SK-N-SH (cell line): Measurements from ENCODE around the gene MACROD1.

Source experiments
- EP300 ChIP-seq, 2 experiments: IDR thresholded peaks; 2 replicates each; pipeline versions ENCODE4 v1.4.0 to v1.6.1; 2012; ENCODE audit warnings: borderline replicate concordance in 1 of 2, low read depth in 1 of 2, low read length in 1 of 2
- FOSL2 ChIP-seq: IDR thresholded peaks from 2 replicates; pipeline ENCODE4 v1.4.0; 2012; ENCODE audit warnings: low read depth, mild to moderate bottlenecking, moderate library complexity, borderline replicate concordance
- GABPA ChIP-seq: IDR thresholded peaks from 2 replicates; pipeline ENCODE4 v1.4.0; 2012; ENCODE audit warnings: low read depth, mild to moderate bottlenecking
- RAD21 ChIP-seq: IDR thresholded peaks from 2 replicates; pipeline ENCODE4 v1.6.1; 2012; ENCODE audit warnings: mild to moderate bottlenecking, low read length
- RCOR1 ChIP-seq: fragments of 150-350 bp; IDR thresholded peaks from 2 replicates; pipeline ENCODE4 v1.6.1; 2017; ENCODE audit warnings: antibody characterized with exemption, low read length
- TF ChIP-seq, protein P1 (sequence below): IDR thresholded peaks from 2 replicates; pipeline ENCODE4; 2012
- TF ChIP-seq, protein P2 (sequence below): fragments of 200-600 bp; sonication (generic); IDR thresholded peaks from 2 replicates; pipeline ENCODE4 v1.6.1; 2017; ENCODE audit warnings: antibody characterized with exemption, mild to moderate bottlenecking, moderate library complexity
- TF ChIP-seq, protein P3 (sequence below): IDR thresholded peaks from 2 replicates; pipeline ENCODE4 v1.6.1; 2012; ENCODE audit warnings: mild to moderate bottlenecking, low read depth, low read length, moderate library complexity

DNA sequence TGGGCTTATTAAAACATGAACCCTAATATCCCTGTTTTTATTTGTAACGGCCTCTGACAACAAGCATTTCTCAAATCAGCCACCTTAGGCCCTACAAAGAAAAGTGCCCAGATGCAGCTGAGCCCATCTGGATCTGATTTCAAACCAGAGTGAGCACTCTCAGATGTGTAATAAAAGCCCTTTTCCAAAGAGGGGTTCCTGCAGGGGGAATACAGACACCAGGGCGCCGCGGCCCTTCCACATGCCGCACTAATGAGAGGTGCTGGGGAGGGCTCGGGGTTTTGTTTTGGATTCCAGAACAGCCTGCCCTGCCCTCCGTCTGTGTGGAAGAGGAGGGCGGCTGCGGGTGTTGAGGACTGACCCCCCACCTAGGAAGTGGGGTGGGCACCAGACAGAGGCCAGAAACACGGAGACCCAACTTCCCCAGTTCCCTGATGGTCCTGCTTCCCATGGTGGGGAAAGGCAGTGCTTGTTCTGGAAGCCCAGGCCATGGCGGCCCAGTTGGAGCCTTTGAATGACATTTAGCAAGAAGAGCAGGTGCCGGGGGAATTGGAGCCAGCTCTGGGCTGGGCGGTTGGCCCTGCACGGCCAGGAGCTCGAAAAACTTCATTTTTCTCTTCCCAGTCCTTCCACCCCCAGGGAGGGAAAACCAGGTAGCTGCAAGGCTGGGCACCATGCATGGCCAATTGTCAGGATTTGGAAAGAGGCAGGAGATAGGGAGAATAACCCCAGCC lies 63.7 kb downstream of the MACROD1 start:
- TF ChIP-seq FOSL2 (no peak), RCOR1 (peak; percentile 79), RAD21 (peak; percentile 29; the same call in 1 of the 2 replicates), EP300 (IDR thresholded peaks at IDR 0.05; ENCODE audit: borderline replicate concordance in 1 of 2, low read depth in 1 of 2, low read length in 1 of 2) (peak in 1 of 2 experiments; percentile 81; a peak in 2 of 4 replicates), GABPA (no peak)
- TF ChIP-seq, protein P1, sequence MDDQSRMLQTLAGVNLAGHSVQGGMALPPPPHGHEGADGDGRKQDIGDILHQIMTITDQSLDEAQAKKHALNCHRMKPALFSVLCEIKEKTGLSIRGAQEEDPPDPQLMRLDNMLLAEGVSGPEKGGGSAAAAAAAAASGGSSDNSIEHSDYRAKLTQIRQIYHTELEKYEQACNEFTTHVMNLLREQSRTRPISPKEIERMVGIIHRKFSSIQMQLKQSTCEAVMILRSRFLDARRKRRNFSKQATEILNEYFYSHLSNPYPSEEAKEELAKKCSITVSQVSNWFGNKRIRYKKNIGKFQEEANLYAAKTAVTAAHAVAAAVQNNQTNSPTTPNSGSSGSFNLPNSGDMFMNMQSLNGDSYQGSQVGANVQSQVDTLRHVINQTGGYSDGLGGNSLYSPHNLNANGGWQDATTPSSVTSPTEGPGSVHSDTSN: no peak
- TF ChIP-seq, protein P2, sequence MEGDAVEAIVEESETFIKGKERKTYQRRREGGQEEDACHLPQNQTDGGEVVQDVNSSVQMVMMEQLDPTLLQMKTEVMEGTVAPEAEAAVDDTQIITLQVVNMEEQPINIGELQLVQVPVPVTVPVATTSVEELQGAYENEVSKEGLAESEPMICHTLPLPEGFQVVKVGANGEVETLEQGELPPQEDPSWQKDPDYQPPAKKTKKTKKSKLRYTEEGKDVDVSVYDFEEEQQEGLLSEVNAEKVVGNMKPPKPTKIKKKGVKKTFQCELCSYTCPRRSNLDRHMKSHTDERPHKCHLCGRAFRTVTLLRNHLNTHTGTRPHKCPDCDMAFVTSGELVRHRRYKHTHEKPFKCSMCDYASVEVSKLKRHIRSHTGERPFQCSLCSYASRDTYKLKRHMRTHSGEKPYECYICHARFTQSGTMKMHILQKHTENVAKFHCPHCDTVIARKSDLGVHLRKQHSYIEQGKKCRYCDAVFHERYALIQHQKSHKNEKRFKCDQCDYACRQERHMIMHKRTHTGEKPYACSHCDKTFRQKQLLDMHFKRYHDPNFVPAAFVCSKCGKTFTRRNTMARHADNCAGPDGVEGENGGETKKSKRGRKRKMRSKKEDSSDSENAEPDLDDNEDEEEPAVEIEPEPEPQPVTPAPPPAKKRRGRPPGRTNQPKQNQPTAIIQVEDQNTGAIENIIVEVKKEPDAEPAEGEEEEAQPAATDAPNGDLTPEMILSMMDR: no peak
- TF ChIP-seq, protein P3, sequence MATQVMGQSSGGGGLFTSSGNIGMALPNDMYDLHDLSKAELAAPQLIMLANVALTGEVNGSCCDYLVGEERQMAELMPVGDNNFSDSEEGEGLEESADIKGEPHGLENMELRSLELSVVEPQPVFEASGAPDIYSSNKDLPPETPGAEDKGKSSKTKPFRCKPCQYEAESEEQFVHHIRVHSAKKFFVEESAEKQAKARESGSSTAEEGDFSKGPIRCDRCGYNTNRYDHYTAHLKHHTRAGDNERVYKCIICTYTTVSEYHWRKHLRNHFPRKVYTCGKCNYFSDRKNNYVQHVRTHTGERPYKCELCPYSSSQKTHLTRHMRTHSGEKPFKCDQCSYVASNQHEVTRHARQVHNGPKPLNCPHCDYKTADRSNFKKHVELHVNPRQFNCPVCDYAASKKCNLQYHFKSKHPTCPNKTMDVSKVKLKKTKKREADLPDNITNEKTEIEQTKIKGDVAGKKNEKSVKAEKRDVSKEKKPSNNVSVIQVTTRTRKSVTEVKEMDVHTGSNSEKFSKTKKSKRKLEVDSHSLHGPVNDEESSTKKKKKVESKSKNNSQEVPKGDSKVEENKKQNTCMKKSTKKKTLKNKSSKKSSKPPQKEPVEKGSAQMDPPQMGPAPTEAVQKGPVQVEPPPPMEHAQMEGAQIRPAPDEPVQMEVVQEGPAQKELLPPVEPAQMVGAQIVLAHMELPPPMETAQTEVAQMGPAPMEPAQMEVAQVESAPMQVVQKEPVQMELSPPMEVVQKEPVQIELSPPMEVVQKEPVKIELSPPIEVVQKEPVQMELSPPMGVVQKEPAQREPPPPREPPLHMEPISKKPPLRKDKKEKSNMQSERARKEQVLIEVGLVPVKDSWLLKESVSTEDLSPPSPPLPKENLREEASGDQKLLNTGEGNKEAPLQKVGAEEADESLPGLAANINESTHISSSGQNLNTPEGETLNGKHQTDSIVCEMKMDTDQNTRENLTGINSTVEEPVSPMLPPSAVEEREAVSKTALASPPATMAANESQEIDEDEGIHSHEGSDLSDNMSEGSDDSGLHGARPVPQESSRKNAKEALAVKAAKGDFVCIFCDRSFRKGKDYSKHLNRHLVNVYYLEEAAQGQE: no peak
